ENCODE measurements around the gene TMBIM6. TPM values are rescaled to one million over a fixed set of nuclear protein-coding genes. Genes with fewer than 3 reads are reported as not detected.

The TMBIM6 gene
- total and polyA plus RNA-seq, 9 of the 15 experiments (the other 6 are each of a cell fraction or from before 2014, with no cell fraction given): 147 to 1,288 (median 352) TPM

DNA sequence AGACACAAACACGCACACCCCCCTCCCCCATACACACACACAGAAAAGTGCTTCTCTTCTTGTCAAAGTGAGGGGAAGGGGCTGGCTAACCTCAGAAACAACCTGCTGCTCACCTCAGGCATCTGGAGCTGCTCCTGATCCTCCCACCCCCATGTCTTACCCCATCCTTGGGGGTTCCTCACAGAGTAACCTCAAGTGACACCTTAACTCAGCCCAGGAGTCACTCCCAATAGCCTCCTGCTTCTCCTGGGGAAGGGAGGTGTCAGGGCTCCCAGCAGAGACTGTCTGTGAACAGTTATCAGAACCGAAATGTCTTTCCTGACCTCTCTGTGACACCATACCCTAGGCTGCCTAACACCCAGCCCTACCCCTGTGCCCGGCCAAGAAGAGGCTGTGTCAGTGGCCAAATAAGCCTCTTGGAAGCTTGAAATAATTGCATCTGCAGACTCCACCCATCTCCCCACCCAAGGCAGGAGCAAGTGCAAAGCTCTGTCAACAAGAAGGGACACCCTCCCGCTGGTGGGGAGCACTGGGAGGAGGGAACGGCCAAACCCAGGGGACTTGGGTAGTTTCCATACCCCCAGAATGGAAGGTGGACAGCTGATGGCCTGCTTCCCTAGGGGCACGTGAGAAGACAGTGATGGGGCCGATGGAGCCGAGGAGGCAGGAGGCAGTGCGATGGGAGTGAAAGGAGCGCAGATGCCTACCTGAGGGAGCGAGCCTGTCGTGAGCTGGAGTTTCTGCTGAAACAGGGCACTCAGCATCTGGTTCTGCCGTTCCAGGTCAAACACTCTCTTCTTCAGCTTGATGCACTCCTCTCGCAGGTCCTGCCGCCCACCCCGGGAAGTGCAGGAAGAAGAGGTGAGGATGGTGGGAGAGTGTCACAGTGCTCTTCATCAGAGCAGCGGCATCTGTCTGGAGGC is 60.0 kb downstream of the TMBIM6 start:
- Histone ChIP-seq H3K27ac (ENCODE audit: extremely low read depth, low read depth, low read length) (no peak overlapping the region), H3K27me3 (ENCODE audit: control insufficient read depth in 2 of 2, insufficient read depth in 2 of 2, low read length in 2 of 2) (no peaks in the 10 kb centered on the region), H3K4me1 (replicated peaks in 1 of 2; ENCODE audit: control insufficient read depth in 2 of 2, insufficient read depth in 2 of 2, low read length in 2 of 2) (peaks cover 0 to 15% of the 10 kb centered on the region in 2 experiments; a peak in 2 of 5 replicates), H3K4me3 (no peak overlapping the region), H3K36me3 (ENCODE audit: control insufficient read depth, insufficient read depth, low read length) (peaks cover 40% of the 10 kb centered on the region; the same call in 2 of the 3 replicates), H2AFZ (ENCODE audit: low read depth, low read length) (no peak overlapping the region), H3K9ac (ENCODE audit: insufficient read depth in 1 of 2, low read depth in 2 of 2, low read length in 2 of 2) (peak overlapping the region in 1 of 2 experiments; percentile 43; a peak in 2 of 4 replicates), H3K9me3 (replicated peaks; ENCODE audit: control insufficient read depth, insufficient read depth, low read depth, low read length) (no peaks in the 10 kb centered on the region), H3K79me2 (ENCODE audit: control insufficient read depth, insufficient read depth, low read length) (no peaks in the 10 kb centered on the region), H3K9me1 (ENCODE audit: control insufficient read depth, insufficient read depth, low read length) (no peaks in the 10 kb centered on the region), H3K4me2 (ENCODE audit: insufficient read depth, low read length) (no peak overlapping the region), H4K20me1 (replicated peaks; ENCODE audit: control insufficient read depth, insufficient read depth, low read length) (peaks cover 5% of the 10 kb centered on the region; the same call in 1 of the 2 replicates)
- DNase-seq (ENCODE audit: extremely low read depth in 1 of 4, low spot score in 3 of 4): no peak
- intact Hi-C loops (cut with micrococcal nuclease) (no loop called here), in situ Hi-C loops (cut with MboI) (no loop called here)
- no peak for TF ChIP-seq KLF6 (CRISPR knock-in tag; IDR thresholded peaks at IDR 0.05; ENCODE audit: borderline replicate concordance)
- 0 out of 2 replicates have a peak, but pooled peaks have one; percentile 48 for TF ChIP-seq ZNF263 (CRISPR knock-in tag; IDR thresholded peaks at IDR 0.05; ENCODE audit: borderline replicate concordance)
- TF ChIP-seq SNIP1 (IDR thresholded peaks at IDR 0.05; ENCODE audit: low read depth): no peak
- POLR2A ChIA-PET: interaction anchor here (0.6 to 1.9 kb wide), 5 partner anchors 9 to 1598 kb away, joined by 3 to 4 read pairs (median 3); partner anchors contain the start of gene NCKAP5L
- CTCF ChIA-PET (ENCODE audit: low intra/inter-chr PET ratio): no interaction called here
- 78% methylated on average over 17 of the region's 17 CpGs for WGBS (ENCODE audit: insufficient coverage, low coverage, missing lambda C conversion rate)
- no TSS peak for BruUV-seq (replicated peaks)
- no peak; the same call in 2 of the 3 replicates for ATAC-seq
- no peak for FAIRE-seq

Data from K562 (cell line).